HepG2 (cell line): ENCODE data around the gene HPS3. TPM values are rescaled to one million over a fixed set of nuclear protein-coding genes. Genes with fewer than 3 reads are reported as not detected.
A peak's percentile ranks its signal among the peaks of the same experiment; 100 is the strongest.

Experiments
- BRCA1 ChIP-seq: sonication (generic); formaldehyde crosslinking; IDR thresholded peaks from 2 replicates; pipeline ENCODE4 v1.4.0; 2020; ENCODE audit warnings: missing genetic modification reagents
- DNMT1 ChIP-seq: sonication (generic); formaldehyde crosslinking; IDR thresholded peaks from 2 replicates; pipeline ENCODE4 v1.5.1; 2020; ENCODE audit warnings: mild to moderate bottlenecking, missing genetic modification reagents
- E2F5 ChIP-seq: sonication (generic); formaldehyde crosslinking; conservative IDR thresholded peaks from 2 replicates; pipeline ENCODE4 v1.4.0; 2020; ENCODE audit warnings: missing genetic modification reagents
- EED ChIP-seq: sonication (generic); formaldehyde crosslinking; IDR thresholded peaks from 2 replicates; pipeline ENCODE4 v1.5.0; 2020; ENCODE audit warnings: mild to moderate bottlenecking, missing genetic modification reagents
- FOXO1 ChIP-seq: sonication (generic); formaldehyde crosslinking; IDR thresholded peaks from 2 replicates; pipeline ENCODE4 v1.4.0; 2020; ENCODE audit warnings: missing genetic modification reagents
- FOXP1 ChIP-seq, 2 experiments: fragments of 450-650 bp in 1 of 2; IDR thresholded peaks; 2 replicates each; pipeline ENCODE4 v1.6.1; 2017 to 2018; ENCODE audit warnings: antibody characterized with exemption in 1 of 2
- HNF4A ChIP-seq: sonication (generic); formaldehyde crosslinking; IDR thresholded peaks from 2 replicates; pipeline ENCODE4 v1.4.0; 2020; ENCODE audit warnings: missing genetic modification reagents
- HOXA9 ChIP-seq: sonication (generic); formaldehyde crosslinking; IDR thresholded peaks from 2 replicates; pipeline ENCODE4 v1.8.1; 2022; ENCODE audit warnings: missing genetic modification reagents, mild to moderate bottlenecking, moderate library complexity, borderline replicate concordance
- IKZF1 ChIP-seq: fragments of 450-650 bp; IDR thresholded peaks from 2 replicates; pipeline ENCODE4 v1.7.1; 2016
- NFATC3 ChIP-seq: sonication (generic); formaldehyde crosslinking; IDR thresholded peaks from 2 replicates; pipeline ENCODE4 v1.5.1; 2020; ENCODE audit warnings: mild to moderate bottlenecking, missing genetic modification reagents
- PBX2 ChIP-seq: IDR thresholded peaks from 2 replicates; pipeline ENCODE4 v1.6.1; 2016; ENCODE audit warnings: control low read depth
- PRMT3 ChIP-seq: sonication (generic); formaldehyde crosslinking; IDR thresholded peaks from 2 replicates; pipeline ENCODE4 v1.8.1; 2022; ENCODE audit warnings: low read depth, mild to moderate bottlenecking, moderate library complexity, missing genetic modification reagents, borderline replicate concordance
- REL ChIP-seq: sonication (generic); formaldehyde crosslinking; conservative IDR thresholded peaks from 2 replicates; pipeline ENCODE4 v1.8.0; 2022; ENCODE audit warnings: mild to moderate bottlenecking, missing genetic modification reagents, moderate library complexity
- RELA ChIP-seq: sonication (generic); formaldehyde crosslinking; IDR thresholded peaks from 2 replicates; pipeline ENCODE4 v1.4.0; 2020; ENCODE audit warnings: missing genetic modification reagents
- SRSF1 ChIP-seq: fragments of 200-400 bp; formaldehyde crosslinking; optimal IDR thresholded peaks from 2 replicates; pipeline ENCODE3; 2017; ENCODE audit warnings: mild to moderate bottlenecking, low read depth, low read length, moderate library complexity
- TOPORS ChIP-seq: sonication (generic); formaldehyde crosslinking; IDR thresholded peaks from 2 replicates; pipeline ENCODE4 v1.8.0; 2023; ENCODE audit warnings: mild to moderate bottlenecking, missing genetic modification reagents
- ZIK1 ChIP-seq: sonication (generic); formaldehyde crosslinking; IDR thresholded peaks from 2 replicates; pipeline ENCODE4 v1.5.0; 2020; ENCODE audit warnings: mild to moderate bottlenecking, low read depth, missing genetic modification reagents, borderline replicate concordance
- ZNF136 ChIP-seq: sonication (generic); formaldehyde crosslinking; IDR thresholded peaks from 2 replicates; pipeline ENCODE4 v1.8.1; 2022; ENCODE audit warnings: low read depth, mild to moderate bottlenecking, moderate library complexity, missing genetic modification reagents
- ZNF430 ChIP-seq: sonication (generic); formaldehyde crosslinking; IDR thresholded peaks from 2 replicates; pipeline ENCODE4 v1.9.0; 2021; ENCODE audit warnings: mild to moderate bottlenecking, missing genetic modification reagents
- ZNF431 ChIP-seq: sonication (generic); formaldehyde crosslinking; IDR thresholded peaks from 2 replicates; pipeline ENCODE4 v1.9.0; 2022; ENCODE audit warnings: missing genetic modification reagents, low read depth, mild to moderate bottlenecking, borderline replicate concordance
- ZNF484 ChIP-seq: sonication (generic); formaldehyde crosslinking; IDR thresholded peaks from 2 replicates; pipeline ENCODE4 v1.5.1; 2020; ENCODE audit warnings: mild to moderate bottlenecking, low read depth, missing genetic modification reagents, borderline replicate concordance
- ZNF530 ChIP-seq: sonication (generic); formaldehyde crosslinking; IDR thresholded peaks from 2 replicates; pipeline ENCODE4 v1.5.0; 2020; ENCODE audit warnings: low read depth, mild to moderate bottlenecking, missing genetic modification reagents
- ZNF616 ChIP-seq: sonication (generic); formaldehyde crosslinking; IDR thresholded peaks from 2 replicates; pipeline ENCODE4 v1.5.0; 2020; ENCODE audit warnings: low read depth, mild to moderate bottlenecking, missing genetic modification reagents
- ZNF704 ChIP-seq: sonication (generic); formaldehyde crosslinking; IDR thresholded peaks from 2 replicates; pipeline ENCODE4 v1.8.1; 2023; ENCODE audit warnings: mild to moderate bottlenecking, inconsistent platforms, moderate library complexity, missing genetic modification reagents, borderline replicate concordance
- ZSCAN5A ChIP-seq: sonication (generic); formaldehyde crosslinking; IDR thresholded peaks from 2 replicates; pipeline ENCODE4 v1.8.0; 2022; ENCODE audit warnings: mild to moderate bottlenecking, missing genetic modification reagents, borderline replicate concordance
- polyA plus RNA-seq, 8 experiments: library from polyadenylated mRNA; depleted of rRNA in 3 of 8; stranded (reverse) in 7 of 8; unstranded in 1 of 8; fragments of >200 nt; fragmentation: Illumina TruSeq in 4 of 8; extraction: Trizol in 4 of 8; gene quantifications; 2 replicates each; pipeline versions ENCODE4 v1.2.1 to v1.2.3, GENCODE V29; 2011 to 2016; ENCODE audit warnings: low read depth in 4 of 8, missing spikeins in 1 of 8, mixed read lengths in 1 of 8; ENCODE audit not compliant: insufficient read depth in 1 of 8
- total RNA-seq, 5 experiments: library from RNA; depleted of rRNA; stranded (reverse); fragments of >200 nt; fragmentation: Illumina TruSeq; extraction: Trizol; gene quantifications; 2 replicates each; pipeline ENCODE4 v1.2.3, GENCODE V29; 2016; ENCODE audit warnings: low read depth in 1 of 5

HPS3 gene
- total and polyA plus RNA-seq, 2 of the 13 experiments (the other 11 are each of a cell fraction or from before 2014, with no cell fraction given): 9.5 to 18.9 TPM

GRCh38 chr3:149129326-149130205 is at the start of gene HPS3 (continued):
- 0 out of 2 replicates have a peak, but pooled peaks have one; percentile 32 for TF ChIP-seq ZNF430 (CRISPR knock-in tag)
- no peak for TF ChIP-seq TOPORS (CRISPR knock-in tag)
- TF ChIP-seq PRMT3 (CRISPR knock-in tag): 0 out of 2 replicates have a peak, but pooled peaks have one; percentile 65
- TF ChIP-seq FOXO1 (CRISPR knock-in tag): peak; percentile 27
- no peak for TF ChIP-seq IKZF1
- TF ChIP-seq ZNF530 (CRISPR knock-in tag): no peak
- TF ChIP-seq SRSF1: peak; percentile 62
- peak; percentile 68; the same call in 1 of the 2 replicates for TF ChIP-seq ZNF136 (CRISPR knock-in tag)
- peak; percentile 91 for TF ChIP-seq REL (CRISPR knock-in tag)
- TF ChIP-seq RELA (CRISPR knock-in tag): no peak
- peak; percentile 84 for TF ChIP-seq EED (CRISPR knock-in tag)
- no peak for TF ChIP-seq PBX2 (CRISPR knock-in tag)
- peak; percentile 71; the same call in 1 of the 2 replicates for TF ChIP-seq ZIK1 (CRISPR knock-in tag)
- 0 out of 2 replicates have a peak, but pooled peaks have one; percentile 8 for TF ChIP-seq DNMT1
- TF ChIP-seq NFATC3 (CRISPR knock-in tag): no peak
- no peak for TF ChIP-seq ZNF484
- 0 out of 2 replicates have a peak, but pooled peaks have one; percentile 65 for TF ChIP-seq HOXA9 (CRISPR knock-in tag)
- no peak; the same call in 1 of the 2 replicates for TF ChIP-seq ZNF616 (CRISPR knock-in tag)
- TF ChIP-seq E2F5: no peak
- TF ChIP-seq ZNF431 (CRISPR knock-in tag): peak; percentile 64; the same call in 1 of the 2 replicates
- TF ChIP-seq ZSCAN5A (CRISPR knock-in tag): peak; percentile 98; the same call in 1 of the 2 replicates
- no peak for TF ChIP-seq FOXP1 (IDR thresholded peaks at IDR 0.05)
- TF ChIP-seq FOXP1 (CRISPR knock-in tag; IDR thresholded peaks at IDR 0.05): no peak; the same call in 1 of the 2 replicates
- TF ChIP-seq ZNF704 (CRISPR knock-in tag): peak; percentile 68
- no peak for TF ChIP-seq HNF4A
- TF ChIP-seq BRCA1 (CRISPR knock-in tag): no peak; the same call in 1 of the 2 replicates
